DND-41 (cell line): ENCODE results near the gene RPL23.

ENCODE experiments used
- ATAC-seq: fragments of 200-7000 bp; cut with Tn5 transposase; 3 replicates; pipeline ENCODE4 v1.9.1; 2021; ENCODE audit warnings: low read depth; ENCODE audit not compliant: insufficient read depth
- DNase-seq: peaks from one replicate; pipeline ENCODE4 v3.0.0-alpha.2; 2020
- H2AFZ ChIP-seq: 2 replicates; pipeline ENCODE4 v1.6.0; 2012; ENCODE audit warnings: low read depth, low read length
- H3K27ac ChIP-seq: 2 replicates; pipeline ENCODE4 v1.5.1; 2012; ENCODE audit warnings: low read length, inconsistent platforms
- H3K27me3 ChIP-seq: fragments of 200-600 bp; sonication (generic); 2 replicates; pipeline ENCODE4 v1.6.0; 2012; ENCODE audit warnings: low read length, mild to moderate bottlenecking, inconsistent platforms; ENCODE audit not compliant: insufficient read depth, poor library complexity
- H3K36me3 ChIP-seq: 2 replicates; pipeline ENCODE4 v1.5.1; 2012; ENCODE audit warnings: low read length, inconsistent platforms; ENCODE audit not compliant: insufficient read depth
- H3K4me1 ChIP-seq: 2 replicates; pipeline ENCODE4 v1.5.1; 2012; ENCODE audit warnings: mild to moderate bottlenecking, low read length; ENCODE audit not compliant: insufficient read depth
- H3K4me2 ChIP-seq: 2 replicates; pipeline ENCODE4 v1.6.0; 2012; ENCODE audit warnings: mild to moderate bottlenecking, moderate library complexity, low read length, inconsistent platforms; ENCODE audit not compliant: insufficient read depth
- H3K4me3 ChIP-seq, 2 experiments: fragments of 200-600 bp in 1 of 2; shearing (Covaris generic) in 1 of 2; 2 replicates each; pipeline ENCODE4 v1.5.1; 2012 to 2016; ENCODE audit warnings: inconsistent platforms in 2 of 2, low read length in 2 of 2, mild to moderate bottlenecking in 2 of 2, low read depth in 1 of 2, moderate library complexity in 1 of 2
- H3K79me2 ChIP-seq: 2 replicates; pipeline ENCODE4 v1.6.0; 2012; ENCODE audit warnings: low read length, inconsistent platforms; ENCODE audit not compliant: insufficient read depth
- H3K9ac ChIP-seq: 2 replicates; pipeline ENCODE4 v1.6.0; 2012; ENCODE audit warnings: low read depth, mild to moderate bottlenecking, inconsistent platforms, low read length, moderate library complexity
- H3K9me3 ChIP-seq: 2 replicates; pipeline ENCODE4 v1.5.1; 2012; ENCODE audit warnings: low read length, moderate library complexity, mild to moderate bottlenecking, inconsistent platforms; ENCODE audit not compliant: insufficient read depth, severe bottlenecking
- H4K20me1 ChIP-seq: 2 replicates; pipeline ENCODE4 v1.6.0; 2012; ENCODE audit warnings: low read length; ENCODE audit not compliant: insufficient read depth
- EZH2 ChIP-seq: IDR thresholded peaks from 3 replicates; pipeline ENCODE4 v1.6.1; 2012; ENCODE audit warnings: borderline replicate concordance, low read depth, mild to moderate bottlenecking, moderate library complexity, low read length, inconsistent platforms; ENCODE audit not compliant: severe bottlenecking
- TF ChIP-seq, protein P1 (sequence below): IDR thresholded peaks from 2 replicates; pipeline ENCODE4 v1.5.1; 2012; ENCODE audit warnings: borderline replicate concordance, low read length, moderate library complexity, mild to moderate bottlenecking; ENCODE audit not compliant: poor library complexity, severe bottlenecking; ENCODE audit errors: extremely low read depth

The RPL23 gene

GRCh38 chr17:38893113-38893512, 39.6 kb upstream of the RPL23 start:
- ATAC-seq (no peak), DNase-seq (no peak)
- Histone ChIP-seq H3K9ac (no peak overlapping the region), H3K27me3 (no peaks in the 10 kb centered on the region), H3K4me1 (peaks cover 30% of the 10 kb centered on the region), H3K79me2 (peaks cover 17% of the 10 kb centered on the region), H2AFZ (no peak overlapping the region), H3K4me2 (no peak overlapping the region), H3K4me3 (no peak overlapping the region), H3K36me3 (peaks cover 86% of the 10 kb centered on the region), H4K20me1 (peaks cover 17% of the 10 kb centered on the region), H3K27ac (no peak overlapping the region), H3K9me3 (no peaks in the 10 kb centered on the region)
- no peak for TF ChIP-seq EZH2
- TF ChIP-seq, protein P1, sequence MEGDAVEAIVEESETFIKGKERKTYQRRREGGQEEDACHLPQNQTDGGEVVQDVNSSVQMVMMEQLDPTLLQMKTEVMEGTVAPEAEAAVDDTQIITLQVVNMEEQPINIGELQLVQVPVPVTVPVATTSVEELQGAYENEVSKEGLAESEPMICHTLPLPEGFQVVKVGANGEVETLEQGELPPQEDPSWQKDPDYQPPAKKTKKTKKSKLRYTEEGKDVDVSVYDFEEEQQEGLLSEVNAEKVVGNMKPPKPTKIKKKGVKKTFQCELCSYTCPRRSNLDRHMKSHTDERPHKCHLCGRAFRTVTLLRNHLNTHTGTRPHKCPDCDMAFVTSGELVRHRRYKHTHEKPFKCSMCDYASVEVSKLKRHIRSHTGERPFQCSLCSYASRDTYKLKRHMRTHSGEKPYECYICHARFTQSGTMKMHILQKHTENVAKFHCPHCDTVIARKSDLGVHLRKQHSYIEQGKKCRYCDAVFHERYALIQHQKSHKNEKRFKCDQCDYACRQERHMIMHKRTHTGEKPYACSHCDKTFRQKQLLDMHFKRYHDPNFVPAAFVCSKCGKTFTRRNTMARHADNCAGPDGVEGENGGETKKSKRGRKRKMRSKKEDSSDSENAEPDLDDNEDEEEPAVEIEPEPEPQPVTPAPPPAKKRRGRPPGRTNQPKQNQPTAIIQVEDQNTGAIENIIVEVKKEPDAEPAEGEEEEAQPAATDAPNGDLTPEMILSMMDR, result no peak

DNA sequence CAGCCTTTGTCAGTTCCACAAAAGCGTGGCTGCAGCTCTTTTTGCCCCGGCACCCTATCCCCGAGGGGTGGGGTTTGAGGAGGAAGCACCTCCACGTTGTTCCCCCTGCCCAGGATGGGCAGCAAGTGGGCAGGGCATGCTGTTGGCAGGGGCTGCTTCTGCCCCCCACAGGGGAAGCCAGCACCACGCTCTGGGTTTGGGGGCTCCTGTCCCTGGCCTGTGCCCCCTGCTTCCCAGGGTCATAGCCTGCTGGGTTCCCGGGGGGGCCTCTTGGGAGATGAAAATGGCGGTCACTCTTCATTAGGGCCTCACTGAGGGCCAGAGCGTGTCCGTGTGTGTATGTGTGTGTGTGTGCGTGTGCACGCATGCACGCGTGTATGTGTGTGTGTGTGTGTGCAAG, 39.1 kb upstream of the RPL23 start:
- Histone ChIP-seq H3K4me1 (peaks cover 25% of the 10 kb centered on the region), H3K4me2 (no peak overlapping the region), H4K20me1 (peaks cover 22% of the 10 kb centered on the region), H3K4me3 (no peak overlapping the region), H3K9ac (no peak overlapping the region), H3K36me3 (peaks cover 86% of the 10 kb centered on the region), H3K27ac (no peak overlapping the region), H3K27me3 (no peaks in the 10 kb centered on the region), H3K79me2 (peaks cover 22% of the 10 kb centered on the region), H2AFZ (no peak overlapping the region), H3K9me3 (no peaks in the 10 kb centered on the region)
- no peak for DNase-seq
- TF ChIP-seq, protein P1, result no peak
- no peak for TF ChIP-seq EZH2
- ATAC-seq, result no peak

- no peak for DNase-seq
- Histone ChIP-seq H3K9ac (no peak overlapping the region), H3K79me2 (peaks cover 27% of the 10 kb centered on the region), H3K27ac (no peak overlapping the region), H3K4me2 (no peak overlapping the region), H3K4me1 (peaks cover 20% of the 10 kb centered on the region), H2AFZ (no peak overlapping the region), H4K20me1 (peaks cover 27% of the 10 kb centered on the region), H3K9me3 (no peaks in the 10 kb centered on the region), H3K4me3 (no peak overlapping the region), H3K36me3 (peaks cover 86% of the 10 kb centered on the region), H3K27me3 (no peaks in the 10 kb centered on the region)
- no peak for TF ChIP-seq EZH2
- TF ChIP-seq, protein P1, result no peak
- ATAC-seq, result no peak
Measured at GRCh38 chr17:38892083-38892482, 38.6 kb upstream of the RPL23 start.

- no peaks in the 10 kb centered on the region for H3K27me3 ChIP-seq
- no peak overlapping the region for H3K4me2 ChIP-seq
- H3K27ac ChIP-seq, result no peak overlapping the region
- H3K4me3 ChIP-seq, result no peak overlapping the region
- H3K4me1 ChIP-seq, result peaks cover 14% of the 10 kb centered on the region
- no peak overlapping the region for H3K9ac ChIP-seq
- H3K9me3 ChIP-seq, result no peaks in the 10 kb centered on the region
- peaks cover 86% of the 10 kb centered on the region for H3K36me3 ChIP-seq
- H2AFZ ChIP-seq, result no peak overlapping the region
- DNase-seq, result no peak
- ATAC-seq, result no peak
- peaks cover 32% of the 10 kb centered on the region for H4K20me1 ChIP-seq
- H3K79me2 ChIP-seq, result peaks cover 33% of the 10 kb centered on the region
- TF ChIP-seq, protein P1, result no peak
- TF ChIP-seq EZH2, result no peak
Measured at GRCh38 chr17:38891441-38891840, 37.9 kb upstream of the RPL23 start.
